ENCODE data around the gene LCN6.

GRCh38 chr9:136721339-136722092 is 26.8 kb downstream of the LCN6 start:
- TF ChIP-seq CTCF (IDR thresholded peaks at IDR 0.05) = no peak
- TF ChIP-seq POLR2A (IDR thresholded peaks at IDR 0.05) = no peak
